UCSD-AML1 (cell line): ENCODE results near the gene COL15A1.

Source experiments
- DNase-seq: peaks from one replicate; lab custom pipeline; 2025; ENCODE audit not compliant: unreplicated experiment; lab: John Stamatoyannopoulos, UW

The COL15A1 gene

GRCh38 chr9:98992107-98992884 lies 48.6 kb downstream of the COL15A1 start:
- DNase-seq, result no peak

- DNase-seq, result no peak
Measured at GRCh38 chr9:98992885-98993569, 49.3 kb downstream of the COL15A1 start.

GRCh38 chr9:98993570-98993945 lies 49.9 kb downstream of the COL15A1 start:
- peak; percentile 64 for DNase-seq

GRCh38 chr9:98994172-98995058 lies 50.7 kb downstream of the COL15A1 start:
- DNase-seq, result no peak

- DNase-seq, result no peak
Measured at GRCh38 chr9:98995059-98995671, 51.5 kb downstream of the COL15A1 start.

GRCh38 chr9:98995971-98996504 lies 52.3 kb downstream of the COL15A1 start:
- DNase-seq, result no peak

- DNase-seq, result no peak
Measured at GRCh38 chr9:98997604-98998003, 53.9 kb downstream of the COL15A1 start.

GRCh38 chr9:98998441-98999151 lies 54.9 kb downstream of the COL15A1 start:
- peak; percentile 66 for DNase-seq

- no peak for DNase-seq
Measured at GRCh38 chr9:98999152-98999525, 55.4 kb downstream of the COL15A1 start.

GRCh38 chr9:99000476-99001395 lies 57.0 kb downstream of the COL15A1 start:
- peak; percentile 70 for DNase-seq

GRCh38 chr9:99001892-99002291 lies 58.2 kb downstream of the COL15A1 start:
- no peak for DNase-seq

GRCh38 chr9:99002706-99003105 lies 59.0 kb downstream of the COL15A1 start:
- DNase-seq, result no peak

GRCh38 chr9:99003308-99003707 lies 59.6 kb downstream of the COL15A1 start:
- DNase-seq, result no peak

- no peak for DNase-seq
Measured at GRCh38 chr9:99004115-99004514, 60.4 kb downstream of the COL15A1 start.

- DNase-seq, result no peak
Measured at GRCh38 chr9:99004717-99005460, 61.2 kb downstream of the COL15A1 start.

- no peak for DNase-seq
Measured at GRCh38 chr9:99005651-99006050, 61.9 kb downstream of the COL15A1 start.

GRCh38 chr9:99006511-99006910 lies 62.8 kb downstream of the COL15A1 start:
- DNase-seq, result no peak

- DNase-seq, result no peak
Measured at GRCh38 chr9:99006979-99007378, 63.3 kb downstream of the COL15A1 start.

- DNase-seq, result no peak
Measured at GRCh38 chr9:99008203-99008602, 64.5 kb downstream of the COL15A1 start.
